Heart left ventricle (tissue), 13 donors: ENCODE results near the gene NR1I3.

Source experiments
- POLR2A ChIP-seq, 2 donors: fragments of 450-650 bp; IDR thresholded peaks; one replicate each; pipeline ENCODE4 v1.6.1; 2017; ENCODE audit warnings: antibody characterized with exemption in 2 of 2, mild to moderate bottlenecking in 2 of 2, moderate library complexity in 2 of 2
- TF ChIP-seq, protein P1 (sequence below), 12 donors: fragments of 200-600 bp; sonication (generic) in 4 of 12; IDR thresholded peaks; one replicate each; pipeline versions ENCODE4 v1.5.0 to v1.8.0; 2018 to 2022; ENCODE audit warnings: antibody characterized with exemption in 12 of 12, mild to moderate bottlenecking in 5 of 12
- donor health status: ischemic (EF 13 %, LVEDD 7.1; RV severe dilation, severe dysfunction).
- donor health status: DM: no; HTN: yes; CAD: no.
- donor health status: DM: no; HTN: no; CAD: no.
- donor health status: ischemic (EF 25% LVEDD 6.9; RV normal size, moderate dysfunction).
- donor health status: ischemic (EF 25% LVEDD 5.7; RV mildly dilated, moderate dysfunction).
- donor health status: ischemic (EF 35%, LVEDD 5.7; RV mildly dilated, moderate dysfunction).
- donor health status: nonischemic (EF 11% LVEDD 7.7; RV severe dilation, severe dysfunction).
- donor health status: DM: yes; HTN: yes; CAD: no.
- donor health status: PGD.
- donor health status: ischemic (EF 29% LVEDD 5.4; RV normal size, mild dysfunction).
- donor health status: nonischemic (EF 23%, LVEDD 6.1; RV moderate dilation, normal function).

DNA sequence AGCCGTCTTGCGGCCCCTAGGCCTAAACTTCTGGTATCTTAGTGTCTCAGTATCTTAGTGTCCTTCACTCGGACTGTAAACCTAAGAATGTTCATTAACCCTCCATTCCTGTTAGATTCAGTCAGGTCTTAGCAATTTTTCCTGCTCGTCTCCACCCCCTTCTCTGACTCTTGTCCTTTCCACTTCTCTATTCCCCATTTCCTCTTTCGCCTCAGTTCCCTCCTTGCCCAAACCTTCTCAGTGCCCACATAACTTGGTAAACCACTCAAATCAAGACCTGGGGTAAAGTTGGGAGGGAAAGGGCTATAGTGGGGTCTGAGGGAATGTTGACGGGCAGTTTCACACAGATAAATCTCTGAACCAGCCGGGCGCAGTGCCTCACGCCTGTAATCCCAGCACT lies 23.6 kb downstream of the NR1I3 start:
- TF ChIP-seq, protein P1, sequence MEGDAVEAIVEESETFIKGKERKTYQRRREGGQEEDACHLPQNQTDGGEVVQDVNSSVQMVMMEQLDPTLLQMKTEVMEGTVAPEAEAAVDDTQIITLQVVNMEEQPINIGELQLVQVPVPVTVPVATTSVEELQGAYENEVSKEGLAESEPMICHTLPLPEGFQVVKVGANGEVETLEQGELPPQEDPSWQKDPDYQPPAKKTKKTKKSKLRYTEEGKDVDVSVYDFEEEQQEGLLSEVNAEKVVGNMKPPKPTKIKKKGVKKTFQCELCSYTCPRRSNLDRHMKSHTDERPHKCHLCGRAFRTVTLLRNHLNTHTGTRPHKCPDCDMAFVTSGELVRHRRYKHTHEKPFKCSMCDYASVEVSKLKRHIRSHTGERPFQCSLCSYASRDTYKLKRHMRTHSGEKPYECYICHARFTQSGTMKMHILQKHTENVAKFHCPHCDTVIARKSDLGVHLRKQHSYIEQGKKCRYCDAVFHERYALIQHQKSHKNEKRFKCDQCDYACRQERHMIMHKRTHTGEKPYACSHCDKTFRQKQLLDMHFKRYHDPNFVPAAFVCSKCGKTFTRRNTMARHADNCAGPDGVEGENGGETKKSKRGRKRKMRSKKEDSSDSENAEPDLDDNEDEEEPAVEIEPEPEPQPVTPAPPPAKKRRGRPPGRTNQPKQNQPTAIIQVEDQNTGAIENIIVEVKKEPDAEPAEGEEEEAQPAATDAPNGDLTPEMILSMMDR (IDR thresholded peaks at IDR 0.05): no peak
- no peak for TF ChIP-seq POLR2A (IDR thresholded peaks at IDR 0.05)
